ENCODE results near the gene UFL1. TPM values are rescaled to one million over a fixed set of nuclear protein-coding genes. Genes with fewer than 3 reads are reported as not detected.

UFL1 gene
- total and polyA plus RNA-seq, 2 experiments from 2014 or later, result 9.0 to 9.9 TPM

GRCh38 chr6:96542702-96543101 lies 21.1 kb downstream of the UFL1 start:
- no peaks in the 10 kb centered on the region; the same call in 2 of the 3 replicates for H3K9me3 Mint-ChIP-seq
- DNase-seq (ENCODE audit: low spot score), result peak; percentile 52
- Histone ChIP-seq H2AFZ (no peak overlapping the region), H3K27ac (ENCODE audit: low read depth) (no peak overlapping the region), H3K4me2 (no peak overlapping the region), H3F3A (replicated peaks; ENCODE audit: low read depth) (no peaks in the 10 kb centered on the region), H3K36me3 (ENCODE audit: insufficient read depth) (no peaks in the 10 kb centered on the region), H3K4me3 (no peak overlapping the region), H3K4me1 (ENCODE audit: insufficient read depth) (no peaks in the 10 kb centered on the region), H3K27me3 (ENCODE audit: insufficient read depth) (no peaks in the 10 kb centered on the region), H3K9me2 (ENCODE audit: insufficient read depth) (no peaks in the 10 kb centered on the region), H4K20me1 (replicated peaks; ENCODE audit: insufficient read depth) (no peaks in the 10 kb centered on the region), H3K79me2 (replicated peaks; ENCODE audit: insufficient read depth) (no peaks in the 10 kb centered on the region)
- no peak for ATAC-seq
- H3K36me3 Mint-ChIP-seq (ENCODE audit: low read depth), result peaks cover 20% of the 10 kb centered on the region
- H3K27me3 Mint-ChIP-seq (ENCODE audit: insufficient read depth, low read depth, poor library complexity), result no peaks in the 10 kb centered on the region
- peaks cover 2% of the 10 kb centered on the region; the same call in 1 of the 3 replicates for H3K4me1 Mint-ChIP-seq
- peak; percentile 68 to 73 for TF ChIP-seq CTCF (conservative IDR thresholded peaks at IDR 0.05; ENCODE audit: low read depth in 2 of 2)
- TF ChIP-seq, protein P1, sequence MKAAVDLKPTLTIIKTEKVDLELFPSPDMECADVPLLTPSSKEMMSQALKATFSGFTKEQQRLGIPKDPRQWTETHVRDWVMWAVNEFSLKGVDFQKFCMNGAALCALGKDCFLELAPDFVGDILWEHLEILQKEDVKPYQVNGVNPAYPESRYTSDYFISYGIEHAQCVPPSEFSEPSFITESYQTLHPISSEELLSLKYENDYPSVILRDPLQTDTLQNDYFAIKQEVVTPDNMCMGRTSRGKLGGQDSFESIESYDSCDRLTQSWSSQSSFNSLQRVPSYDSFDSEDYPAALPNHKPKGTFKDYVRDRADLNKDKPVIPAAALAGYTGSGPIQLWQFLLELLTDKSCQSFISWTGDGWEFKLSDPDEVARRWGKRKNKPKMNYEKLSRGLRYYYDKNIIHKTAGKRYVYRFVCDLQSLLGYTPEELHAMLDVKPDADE (IDR thresholded peaks at IDR 0.05), result no peak
- no peak overlapping the region for H3K27ac Mint-ChIP-seq
- no peak overlapping the region for H3K4me3 Mint-ChIP-seq

DNA sequence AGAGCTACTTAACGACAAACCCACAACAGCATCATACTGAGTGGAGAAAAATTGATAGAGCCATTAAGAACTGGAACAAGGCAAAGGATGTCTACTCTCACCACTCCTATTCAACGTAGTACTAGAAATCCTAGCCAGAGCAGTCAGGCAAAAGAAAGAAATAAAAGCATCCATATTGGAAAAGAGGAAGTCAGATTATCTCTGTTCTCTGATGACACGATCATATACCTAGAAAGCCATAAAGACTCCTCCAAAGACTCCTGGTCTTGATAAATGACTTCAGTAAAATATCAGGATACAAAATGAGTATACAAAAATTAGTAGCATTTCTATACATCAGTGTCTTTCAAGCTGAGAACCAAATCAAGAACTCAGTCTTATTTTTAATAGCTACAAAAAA lies 24.3 kb downstream of the UFL1 start:
- no peaks in the 10 kb centered on the region for H4K20me1 ChIP-seq (replicated peaks; ENCODE audit: insufficient read depth)
- Mint-ChIP-seq H3K36me3 (ENCODE audit: low read depth) (peaks cover 14% of the 10 kb centered on the region), H3K4me3 (no peak overlapping the region), H3K9me3 (no peaks in the 10 kb centered on the region; the same call in 2 of the 3 replicates), H3K27ac (no peak overlapping the region), H3K4me1 (no peaks in the 10 kb centered on the region), H3K27me3 (ENCODE audit: insufficient read depth, low read depth, poor library complexity) (no peaks in the 10 kb centered on the region)
- DNase-seq (ENCODE audit: low spot score) (no peak), ATAC-seq (no peak)
- H3K4me2 ChIP-seq, result no peak overlapping the region
- H3K36me3 ChIP-seq (ENCODE audit: insufficient read depth), result no peaks in the 10 kb centered on the region
- no peaks in the 10 kb centered on the region for H3K4me1 ChIP-seq (ENCODE audit: insufficient read depth)
- H3F3A ChIP-seq (replicated peaks; ENCODE audit: low read depth), result no peaks in the 10 kb centered on the region
- no peak overlapping the region for H3K4me3 ChIP-seq
- no peaks in the 10 kb centered on the region for H3K9me2 ChIP-seq (ENCODE audit: insufficient read depth)
- no peaks in the 10 kb centered on the region for H3K27me3 ChIP-seq (ENCODE audit: insufficient read depth)
- H3K79me2 ChIP-seq (replicated peaks; ENCODE audit: insufficient read depth), result no peaks in the 10 kb centered on the region
- H3K27ac ChIP-seq (ENCODE audit: low read depth), result no peak overlapping the region
- H2AFZ ChIP-seq, result no peak overlapping the region
- TF ChIP-seq EZH2phosphoT487 (IDR thresholded peaks at IDR 0.05; ENCODE audit: unreplicated experiment), result no peak
- no peak for TF ChIP-seq EZH2 (IDR thresholded peaks at IDR 0.05; ENCODE audit: low read depth, unreplicated experiment)
- TF ChIP-seq, protein P2, sequence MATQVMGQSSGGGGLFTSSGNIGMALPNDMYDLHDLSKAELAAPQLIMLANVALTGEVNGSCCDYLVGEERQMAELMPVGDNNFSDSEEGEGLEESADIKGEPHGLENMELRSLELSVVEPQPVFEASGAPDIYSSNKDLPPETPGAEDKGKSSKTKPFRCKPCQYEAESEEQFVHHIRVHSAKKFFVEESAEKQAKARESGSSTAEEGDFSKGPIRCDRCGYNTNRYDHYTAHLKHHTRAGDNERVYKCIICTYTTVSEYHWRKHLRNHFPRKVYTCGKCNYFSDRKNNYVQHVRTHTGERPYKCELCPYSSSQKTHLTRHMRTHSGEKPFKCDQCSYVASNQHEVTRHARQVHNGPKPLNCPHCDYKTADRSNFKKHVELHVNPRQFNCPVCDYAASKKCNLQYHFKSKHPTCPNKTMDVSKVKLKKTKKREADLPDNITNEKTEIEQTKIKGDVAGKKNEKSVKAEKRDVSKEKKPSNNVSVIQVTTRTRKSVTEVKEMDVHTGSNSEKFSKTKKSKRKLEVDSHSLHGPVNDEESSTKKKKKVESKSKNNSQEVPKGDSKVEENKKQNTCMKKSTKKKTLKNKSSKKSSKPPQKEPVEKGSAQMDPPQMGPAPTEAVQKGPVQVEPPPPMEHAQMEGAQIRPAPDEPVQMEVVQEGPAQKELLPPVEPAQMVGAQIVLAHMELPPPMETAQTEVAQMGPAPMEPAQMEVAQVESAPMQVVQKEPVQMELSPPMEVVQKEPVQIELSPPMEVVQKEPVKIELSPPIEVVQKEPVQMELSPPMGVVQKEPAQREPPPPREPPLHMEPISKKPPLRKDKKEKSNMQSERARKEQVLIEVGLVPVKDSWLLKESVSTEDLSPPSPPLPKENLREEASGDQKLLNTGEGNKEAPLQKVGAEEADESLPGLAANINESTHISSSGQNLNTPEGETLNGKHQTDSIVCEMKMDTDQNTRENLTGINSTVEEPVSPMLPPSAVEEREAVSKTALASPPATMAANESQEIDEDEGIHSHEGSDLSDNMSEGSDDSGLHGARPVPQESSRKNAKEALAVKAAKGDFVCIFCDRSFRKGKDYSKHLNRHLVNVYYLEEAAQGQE (IDR thresholded peaks at IDR 0.05; ENCODE audit: unreplicated experiment), result no peak
- no peak for TF ChIP-seq ZNF114 (CRISPR knock-in tag; IDR thresholded peaks at IDR 0.05)
- no peak for TF ChIP-seq CREB1 (CRISPR knock-in tag; IDR thresholded peaks at IDR 0.05; ENCODE audit: low read depth)
- TF ChIP-seq CTCF (conservative IDR thresholded peaks at IDR 0.05; ENCODE audit: low read depth in 2 of 2), result no peak
- TF ChIP-seq, protein P1 (IDR thresholded peaks at IDR 0.05), result no peak
- no peak for TF ChIP-seq POLR2AphosphoS5 (IDR thresholded peaks at IDR 0.05; ENCODE audit: low read depth)
- TF ChIP-seq JUNB (IDR thresholded peaks at IDR 0.05; ENCODE audit: unreplicated experiment), result no peak
- no peak for TF ChIP-seq ZNF331 (CRISPR knock-in tag; IDR thresholded peaks at IDR 0.05; ENCODE audit: low read depth)
- no peak for TF ChIP-seq STAT1 (IDR thresholded peaks at IDR 0.05; ENCODE audit: unreplicated experiment)
- TF ChIP-seq NANOG (IDR thresholded peaks at IDR 0.05; ENCODE audit: borderline replicate concordance), result no peak

Data from GM23338 (cell line).